BLaER1 treated with 17β-estradiol and CSF1 and Interleukin-3, amounts not matched to agents 10 nM and 100 nM (cell line): ENCODE results near the gene CSTF1.

ENCODE experiments used
- H3K27ac ChIP-seq, 11 experiments: shearing (Covaris generic); formaldehyde crosslinking; 2 replicates each; pipeline ENCODE4 v1.8.1; 2022
- H3K27me3 ChIP-seq, 11 experiments: shearing (Covaris generic); formaldehyde crosslinking; 2 replicates each; pipeline ENCODE4 v1.8.1; 2022
- H3K36me3 ChIP-seq, 11 experiments: shearing (Covaris generic); formaldehyde crosslinking; 2 replicates each; pipeline ENCODE4 v1.8.1; 2022
- H3K4me1 ChIP-seq, 10 experiments: shearing (Covaris generic); formaldehyde crosslinking; 2 replicates each; pipeline ENCODE4 v1.8.1; 2022
- H3K4me2 ChIP-seq, 11 experiments: shearing (Covaris generic); formaldehyde crosslinking; 2 replicates each; pipeline ENCODE4 v1.8.1; 2022
- H3K4me3 ChIP-seq, 10 experiments: shearing (Covaris generic); formaldehyde crosslinking; 2 replicates each; pipeline ENCODE4 v1.8.1; 2022
- H3K9ac ChIP-seq, 11 experiments: shearing (Covaris generic); formaldehyde crosslinking; 2 replicates each; pipeline ENCODE4 v1.8.1; 2022
- H3K9me3 ChIP-seq, 11 experiments: shearing (Covaris generic); formaldehyde crosslinking; replicated peaks in 1 of 11; 2 replicates each; pipeline ENCODE4 v1.8.1; 2022
- H4K20me1 ChIP-seq, 11 experiments: shearing (Covaris generic); formaldehyde crosslinking; 2 replicates each; pipeline ENCODE4 v1.8.1; 2022
- Cebpa-rat ChIP-seq, 11 experiments: shearing (Covaris generic); IDR thresholded peaks; 2 replicates each; pipeline ENCODE4 v1.8.1; 2022

The CSTF1 gene

DNA sequence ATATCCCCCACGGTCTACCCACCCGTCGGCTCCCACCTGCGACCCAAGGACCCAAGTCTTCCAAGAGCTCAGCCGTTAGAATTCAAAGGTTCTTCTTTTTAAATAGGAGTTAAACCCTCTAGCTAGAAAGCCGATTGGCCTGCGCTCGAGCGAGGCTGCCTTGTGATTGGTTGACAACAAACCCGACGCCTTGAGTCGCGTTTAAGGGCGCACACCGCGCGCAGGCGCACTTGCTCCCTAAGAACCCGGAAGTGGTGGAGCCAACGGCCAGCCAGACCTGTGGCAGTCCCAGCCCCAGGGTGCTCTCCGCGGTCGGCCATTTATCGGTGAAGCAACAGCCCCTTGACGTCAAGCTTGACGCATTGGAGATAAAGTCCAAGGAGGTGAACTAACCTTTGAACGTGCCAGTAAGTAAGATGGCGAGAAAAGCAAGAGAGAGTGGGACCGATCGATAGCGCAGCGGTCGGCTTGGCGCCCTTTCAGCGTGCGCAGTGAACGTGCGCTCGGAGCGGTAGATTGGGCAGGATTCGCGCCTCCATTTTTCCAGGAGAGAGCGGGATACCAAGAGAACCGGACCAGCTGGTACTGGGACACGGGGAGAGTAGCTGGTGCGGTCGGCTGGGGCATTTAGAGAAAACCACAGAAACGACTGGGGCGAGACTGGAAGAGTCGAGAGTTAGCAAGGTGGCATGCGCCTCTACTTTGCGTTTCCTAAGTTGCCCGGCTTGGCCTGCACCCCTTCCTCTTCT, at the start of gene CSTF1, which contains the start of gene AURKA:
CSTF1 (plus strand) TSS at position 514 of the 749 bp plus-strand sequence. CDS start 2,908 bp downstream, outside the sequence.
AURKA (minus strand) TSS at position 84 of the 749 bp plus-strand sequence. CDS start 4,018 bp downstream, outside the sequence.
- Histone ChIP-seq H3K36me3 (peaks cover 33 to 72% (median 60%) of the 10 kb centered on the region in 11 experiments), H4K20me1 (peaks cover 0 to 17% (median 5%) of the 10 kb centered on the region in 11 experiments; a peak in 8 of 22 replicates), H3K9me3 (no peaks in the 10 kb centered on the region), H3K4me2 (peak within 1 kb of the TSS; percentile 81 to 95 (median 90)), H3K27ac (peak within 1 kb of the TSS; percentile 75 to 97 (median 91)), H3K9ac (peak within 1 kb of the TSS; percentile 84 to 94 (median 92)), H3K4me1 (peaks cover 28 to 38% (median 35%) of the 10 kb centered on the region in 10 experiments), H3K27me3 (no peaks in the 10 kb centered on the region), H3K4me3 (peak within 1 kb of the TSS; percentile 77 to 96 (median 90))
- peak in 9 of 11 experiments; percentile 28 to 76 (median 62); a peak in 11 of 22 replicates for TF ChIP-seq Cebpa-rat (IDR thresholded peaks at IDR 0.05)

DNA sequence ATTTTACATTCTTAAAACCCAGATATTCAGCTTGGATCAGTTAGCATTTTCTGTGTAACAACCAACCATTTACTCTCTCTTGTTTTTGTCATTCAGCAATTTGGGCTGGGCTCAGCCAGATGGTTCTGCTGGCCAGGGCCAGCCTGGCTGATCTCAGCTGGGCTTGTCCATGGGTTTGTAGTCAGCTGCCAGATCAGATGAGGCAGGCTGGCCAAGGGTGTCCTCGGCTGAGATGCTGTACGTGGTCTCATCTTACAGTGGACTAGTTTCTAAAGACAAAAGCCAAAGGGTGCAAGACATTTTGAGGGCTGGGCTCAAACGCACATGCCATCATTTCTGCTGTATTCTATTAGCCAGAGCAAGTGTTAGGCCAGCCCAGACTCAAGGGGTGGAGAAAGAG, 49.7 kb upstream of the CSTF1 start:
- Histone ChIP-seq H3K4me2 (0 out of 22 replicates have a peak overlapping the region, but pooled peaks of 1 of the 11 experiments have one; percentile 10), H3K27me3 (peaks cover 10 to 21% (median 17%) of the 10 kb centered on the region in 11 experiments; a peak in 20 of 22 replicates), H4K20me1 (no peaks in the 10 kb centered on the region), H3K4me1 (0 out of 20 replicates have a peak, but pooled peaks cover 0 to 3% (median 0%) of the 10 kb centered on the region in 10 experiments), H3K36me3 (no peaks in the 10 kb centered on the region), H3K27ac (no peak overlapping the region), H3K9ac (no peak overlapping the region), H3K4me3 (no peak overlapping the region), H3K9me3 (no peaks in the 10 kb centered on the region)
- TF ChIP-seq Cebpa-rat (IDR thresholded peaks at IDR 0.05), result no peak

DNA sequence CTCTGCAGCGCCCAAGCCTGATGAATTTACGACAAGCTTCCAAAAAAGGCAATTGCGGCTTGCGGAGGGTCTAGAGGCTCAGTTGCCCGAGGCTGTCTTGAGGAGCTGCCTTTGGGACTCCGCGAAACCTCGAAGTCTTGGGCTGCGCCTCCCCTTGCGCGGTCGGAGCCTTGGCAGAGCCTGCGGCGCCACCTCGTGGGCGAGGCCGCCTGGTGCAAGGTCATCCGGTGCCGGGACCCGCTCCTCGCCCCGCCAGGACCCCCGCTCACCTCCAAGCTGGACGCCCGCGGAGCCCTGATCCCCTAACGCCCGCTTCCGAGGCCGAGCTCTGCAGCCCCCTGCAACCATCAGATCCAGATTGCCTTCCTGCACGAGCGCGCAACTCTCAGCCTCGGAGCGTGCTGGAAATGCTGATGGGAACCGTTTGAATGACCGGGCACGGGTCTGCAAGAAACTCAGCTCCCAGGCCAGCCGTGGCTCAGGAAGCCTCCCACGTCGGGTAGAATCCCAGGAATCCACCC, 48.5 kb upstream of the CSTF1 start:
- peak overlapping the region; percentile 13 to 75 (median 47); a peak in 19 of 22 replicates for H3K4me2 ChIP-seq
- no peak overlapping the region for H3K9ac ChIP-seq
- no peak for TF ChIP-seq Cebpa-rat (IDR thresholded peaks at IDR 0.05)
- peak overlapping the region in 4 of 10 experiments; percentile 9 to 46 (median 34); a peak in 5 of 20 replicates for H3K4me3 ChIP-seq
- no peaks in the 10 kb centered on the region for H3K36me3 ChIP-seq
- H3K27me3 ChIP-seq, result peaks cover 10 to 21% (median 17%) of the 10 kb centered on the region in 11 experiments; a peak in 20 of 22 replicates
- H4K20me1 ChIP-seq, result no peaks in the 10 kb centered on the region
- H3K27ac ChIP-seq, result no peak overlapping the region
- 0 out of 20 replicates have a peak, but pooled peaks cover 0 to 3% (median 0%) of the 10 kb centered on the region in 10 experiments for H3K4me1 ChIP-seq
- no peaks in the 10 kb centered on the region for H3K9me3 ChIP-seq

DNA sequence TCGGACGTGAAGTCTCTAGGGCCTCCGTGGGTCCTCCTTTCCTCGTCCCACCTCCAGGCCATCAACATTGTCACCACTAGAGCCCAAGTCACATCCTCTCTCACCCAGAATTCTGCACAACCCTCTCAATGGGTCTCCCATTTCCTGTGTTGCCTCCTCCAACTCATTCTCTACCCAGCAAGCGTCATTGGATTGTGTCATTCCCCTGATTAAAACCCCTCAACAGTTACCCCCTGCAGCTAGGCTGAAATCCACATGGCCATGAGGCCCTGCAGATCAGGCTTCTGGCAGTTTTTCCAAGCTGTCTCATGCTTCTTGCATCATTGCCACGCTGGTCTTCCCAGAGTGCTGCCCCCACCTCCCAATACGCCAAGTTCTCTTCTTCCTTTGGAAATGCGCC, 46.5 kb upstream of the CSTF1 start:
- H4K20me1 ChIP-seq, result no peaks in the 10 kb centered on the region
- H3K9me3 ChIP-seq, result no peaks in the 10 kb centered on the region
- H3K27ac ChIP-seq, result no peak overlapping the region
- H3K9ac ChIP-seq, result no peak overlapping the region
- TF ChIP-seq Cebpa-rat (IDR thresholded peaks at IDR 0.05), result no peak
- no peak overlapping the region for H3K4me3 ChIP-seq
- no peaks in the 10 kb centered on the region for H3K36me3 ChIP-seq
- H3K4me2 ChIP-seq, result no peak overlapping the region
- H3K27me3 ChIP-seq, result peaks cover 10 to 21% (median 17%) of the 10 kb centered on the region in 11 experiments; a peak in 20 of 22 replicates
- 0 out of 20 replicates have a peak, but pooled peaks cover 0 to 3% (median 0%) of the 10 kb centered on the region in 10 experiments for H3K4me1 ChIP-seq

DNA sequence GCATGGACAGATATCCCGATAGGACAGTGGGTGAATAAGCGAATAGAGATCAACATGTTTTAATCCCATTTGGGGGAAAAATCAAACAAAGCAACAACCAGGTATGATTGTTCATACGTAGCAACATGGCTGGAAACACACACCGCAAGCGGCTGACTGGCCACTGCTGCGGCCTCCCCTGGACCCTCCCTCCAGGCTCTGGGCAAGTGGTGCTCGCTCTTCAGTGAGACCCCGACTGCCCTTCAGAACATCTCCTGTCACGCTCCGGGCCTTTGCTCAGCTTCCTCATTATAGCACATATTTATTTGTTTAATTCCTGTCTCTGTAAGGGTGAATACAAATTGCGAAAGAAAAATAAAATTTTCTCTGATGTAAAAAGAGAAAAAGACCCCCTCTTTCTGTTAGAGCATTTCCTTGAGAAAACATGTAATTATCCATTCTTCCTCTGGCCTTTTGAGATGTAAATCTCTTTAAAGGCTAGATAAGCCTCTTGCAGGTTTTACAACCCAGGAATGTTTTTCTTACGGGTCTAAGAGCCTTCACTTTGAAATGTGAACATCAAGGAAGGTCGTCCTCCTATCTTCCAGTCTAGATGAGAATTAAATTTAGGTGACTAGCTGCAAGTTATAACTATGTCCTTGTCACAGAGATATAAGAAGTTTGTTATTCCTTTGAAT, 44.7 kb upstream of the CSTF1 start:
- Histone ChIP-seq H3K27me3 (peaks cover 10 to 21% (median 17%) of the 10 kb centered on the region in 11 experiments; a peak in 20 of 22 replicates), H3K4me3 (no peak overlapping the region), H3K4me2 (no peak overlapping the region), H3K9ac (no peak overlapping the region), H3K36me3 (no peaks in the 10 kb centered on the region), H4K20me1 (no peaks in the 10 kb centered on the region), H3K4me1 (0 out of 20 replicates have a peak, but pooled peaks cover 0 to 3% (median 0%) of the 10 kb centered on the region in 10 experiments), H3K27ac (no peak overlapping the region), H3K9me3 (no peaks in the 10 kb centered on the region)
- no peak for TF ChIP-seq Cebpa-rat (IDR thresholded peaks at IDR 0.05)

- H4K20me1 ChIP-seq, result no peaks in the 10 kb centered on the region
- H3K4me1 ChIP-seq, result 0 out of 20 replicates have a peak, but pooled peaks cover 0 to 3% (median 0%) of the 10 kb centered on the region in 10 experiments
- H3K4me3 ChIP-seq, result no peak overlapping the region
- H3K9ac ChIP-seq, result no peak overlapping the region
- no peak overlapping the region for H3K4me2 ChIP-seq
- H3K36me3 ChIP-seq, result no peaks in the 10 kb centered on the region
- TF ChIP-seq Cebpa-rat (IDR thresholded peaks at IDR 0.05), result no peak
- H3K27me3 ChIP-seq, result peaks cover 10 to 17% (median 14%) of the 10 kb centered on the region in 11 experiments; a peak in 20 of 22 replicates
- H3K27ac ChIP-seq, result no peak overlapping the region
- no peaks in the 10 kb centered on the region for H3K9me3 ChIP-seq
Measured at GRCh38 chr20:56348305-56348693, 44.1 kb upstream of the CSTF1 start.

- Histone ChIP-seq H3K4me3 (no peak overlapping the region), H3K4me2 (no peak overlapping the region), H3K9me3 (no peaks in the 10 kb centered on the region), H3K4me1 (0 out of 20 replicates have a peak, but pooled peaks cover 0 to 3% (median 0%) of the 10 kb centered on the region in 10 experiments), H3K27ac (no peak overlapping the region), H4K20me1 (no peaks in the 10 kb centered on the region), H3K27me3 (peaks cover 5 to 12% (median 9%) of the 10 kb centered on the region in 11 experiments; a peak in 20 of 22 replicates), H3K36me3 (no peaks in the 10 kb centered on the region), H3K9ac (no peak overlapping the region)
- no peak for TF ChIP-seq Cebpa-rat (IDR thresholded peaks at IDR 0.05)
Measured at GRCh38 chr20:56348746-56349145, 43.7 kb upstream of the CSTF1 start.

GRCh38 chr20:56350842-56351241, 41.6 kb upstream of the CSTF1 start:
- no peak overlapping the region for H3K4me3 ChIP-seq
- H3K4me1 ChIP-seq, result peaks cover 0 to 2% (median 0%) of the 10 kb centered on the region in 10 experiments; a peak in 1 of 20 replicates
- no peaks in the 10 kb centered on the region for H3K27me3 ChIP-seq
- no peak overlapping the region for H3K27ac ChIP-seq
- no peaks in the 10 kb centered on the region for H3K9me3 ChIP-seq
- H3K4me2 ChIP-seq, result no peak overlapping the region
- no peaks in the 10 kb centered on the region for H3K36me3 ChIP-seq
- H3K9ac ChIP-seq, result no peak overlapping the region
- no peak for TF ChIP-seq Cebpa-rat (IDR thresholded peaks at IDR 0.05)
- H4K20me1 ChIP-seq, result no peaks in the 10 kb centered on the region
